ENCODE results near the gene PPM1H.
A peak's percentile ranks its signal among the peaks of the same experiment; 100 is the strongest.

PPM1H gene

GRCh38 chr12:62613081-62613480 is 321.9 kb downstream of the PPM1H start:
- no peak for TF ChIP-seq CTCF (conservative IDR thresholded peaks at IDR 0.05; ENCODE audit: low read depth)
- ChIA-PET CTCF (interaction anchor here (0.6 to 0.7 kb wide), 2 partner anchors 464 to 1076 kb away, joined by 3 read pairs; no protein-coding TSS in a partner anchor), POLR2A (ENCODE audit: low non-redundant PET) (no interaction called here)
- no peak overlapping the region for H3K27ac ChIP-seq
- no peak for DNase-seq (ENCODE audit: low spot score)

- ChIA-PET CTCF (interaction anchor here (0.8 kb wide), 1 partner anchor 25 kb away, joined by 3 read pairs; no protein-coding TSS in a partner anchor), POLR2A (ENCODE audit: low non-redundant PET) (interaction anchor here (0.6 kb wide), 1 partner anchor 10 kb away, joined by 4 read pairs; no protein-coding TSS in a partner anchor)
- no peak overlapping the region for H3K27ac ChIP-seq
These were observed 328.3 kb downstream of the PPM1H start for GRCh38 chr12:62606654-62607053.

GRCh38 chr12:62605981-62606380 is 329.0 kb downstream of the PPM1H start:
- POLR2A ChIA-PET (ENCODE audit: low non-redundant PET) = no interaction called here
- no peak overlapping the region for H3K27ac ChIP-seq
- CTCF ChIA-PET = interaction anchor here (0.6 to 1.0 kb wide), 4 partner anchors 24 to 194 kb away, joined by 3 to 5 read pairs (median 3); no protein-coding TSS in a partner anchor
- no peak for DNase-seq (ENCODE audit: low spot score)
- no peak for TF ChIP-seq CTCF (conservative IDR thresholded peaks at IDR 0.05; ENCODE audit: low read depth)

More at GRCh38 chr12:62606654-62607053, 328.3 kb downstream of the PPM1H start:
- DNase-seq (ENCODE audit: low spot score) = no peak
- no peak for TF ChIP-seq CTCF (conservative IDR thresholded peaks at IDR 0.05; ENCODE audit: low read depth)

GRCh38 chr12:62604871-62605270 is 330.1 kb downstream of the PPM1H start:
- no peak for TF ChIP-seq CTCF (conservative IDR thresholded peaks at IDR 0.05; ENCODE audit: low read depth)
- ChIA-PET CTCF (interaction anchor here (0.9 kb wide), 1 partner anchor 190 kb away, joined by 5 read pairs; no protein-coding TSS in a partner anchor), POLR2A (ENCODE audit: low non-redundant PET) (no interaction called here)
- no peak overlapping the region for H3K27ac ChIP-seq
- DNase-seq (ENCODE audit: low spot score) = no peak

GRCh38 chr12:62604373-62604772 is 330.6 kb downstream of the PPM1H start:
- no peak overlapping the region for H3K27ac ChIP-seq
- ChIA-PET POLR2A (ENCODE audit: low non-redundant PET) (no interaction called here), CTCF (interaction anchor here (0.5 to 1.2 kb wide), 4 partner anchors 19 to 195 kb away, joined by 3 to 8 read pairs (median 4); no protein-coding TSS in a partner anchor)
- DNase-seq (ENCODE audit: low spot score) = no peak
- TF ChIP-seq CTCF (conservative IDR thresholded peaks at IDR 0.05; ENCODE audit: low read depth) = no peak

- H3K27ac ChIP-seq = peak overlapping the region; percentile 100
- no peak for DNase-seq (ENCODE audit: low spot score)
- CTCF ChIA-PET = interaction anchor here (0.5 to 1.2 kb wide), 4 partner anchors 19 to 196 kb away, joined by 3 to 8 read pairs (median 4); no protein-coding TSS in a partner anchor
- POLR2A ChIA-PET (ENCODE audit: low non-redundant PET) = no interaction called here
- no peak for TF ChIP-seq CTCF (conservative IDR thresholded peaks at IDR 0.05; ENCODE audit: low read depth)
These were observed 331.2 kb downstream of the PPM1H start for GRCh38 chr12:62603811-62604098.

Data from RWPE1 (cell line).